Endothelial cell of umbilical vein (primary cell): ENCODE data around the gene SPRED2. TPM values are rescaled to one million over a fixed set of nuclear protein-coding genes. Genes with fewer than 3 reads are reported as not detected.
A peak's percentile ranks its signal among the peaks of the same experiment; 100 is the strongest.

Experiments
- BruUV-seq: library from RNA; stranded (reverse); fragments of 400-500 nt; replicated peaks from 2 replicates; lab custom pipeline; 2021; lab: Mats Ljungman, UMichigan
- CTCF ChIA-PET: fragments of 300-600, 350-600 bp; sonication (Branson Sonifier 250); formaldehyde crosslinking; loops from one replicate; lab custom pipeline; 2021; ENCODE audit warnings: antibody characterized with exemption, inconsistent platforms; lab: Charles Lee
- POLR2A ChIA-PET: fragments of 300-600, 350-600 bp; sonication (Branson Sonifier 250); formaldehyde crosslinking; loops from one replicate; lab custom pipeline; 2021; ENCODE audit warnings: antibody characterized with exemption, inconsistent platforms; lab: Charles Lee
- DNase-seq: peaks from one replicate; pipeline ENCODE4 v3.0.0-alpha.2; 2011; ENCODE audit warnings: low read depth, low spot score
- FAIRE-seq: peaks from 2 replicates; lab custom pipeline; 2011; peaks lifted over from hg19 to GRCh38; lab: Jason Lieb, UNC
- H2AFZ ChIP-seq: 2 replicates; pipeline ENCODE4 v1.6.0; 2012; ENCODE audit warnings: low read depth, low read length, control low read depth, inconsistent platforms
- H3K27ac ChIP-seq: 2 replicates; pipeline ENCODE4 v1.5.1; 2011; ENCODE audit warnings: low read depth, mild to moderate bottlenecking, control low read depth, low read length, moderate library complexity; ENCODE audit not compliant: insufficient read depth
- H3K27me3 ChIP-seq, 2 experiments: 2 replicates each; pipeline versions ENCODE4 v1.6.0 to v1.6.1; 2011; ENCODE audit warnings: low read length in 2 of 2, mixed read lengths in 1 of 2; ENCODE audit not compliant: control insufficient read depth in 2 of 2, insufficient read depth in 2 of 2
- H3K36me3 ChIP-seq, 2 experiments: 2 replicates in 1 of 2; 3 replicates in 1 of 2; pipeline ENCODE4 v1.5.1; 2011; ENCODE audit warnings: low read length in 2 of 2, mild to moderate bottlenecking in 1 of 2, moderate library complexity in 1 of 2; ENCODE audit not compliant: control insufficient read depth in 2 of 2, insufficient read depth in 2 of 2; ENCODE audit errors: extremely low read depth in 1 of 2
- H3K4me1 ChIP-seq: 3 replicates; pipeline ENCODE4 v1.5.1; 2011; ENCODE audit warnings: mild to moderate bottlenecking, low read length; ENCODE audit not compliant: control insufficient read depth, insufficient read depth; ENCODE audit errors: extremely low read depth
- H3K4me2 ChIP-seq: 2 replicates; pipeline ENCODE4 v1.6.1; 2011; ENCODE audit warnings: low read length, control low read depth, mixed read lengths; ENCODE audit not compliant: insufficient read depth
- H3K4me3 ChIP-seq, 3 experiments: fragments of 200-600 bp in 1 of 3; sonication (generic), shearing (Covaris generic) in 1 of 3; replicated peaks in 1 of 3; 2 replicates each; pipeline ENCODE4 v1.5.1; 2011 to 2016; ENCODE audit warnings: control low read depth in 3 of 3, low read length in 3 of 3, mild to moderate bottlenecking in 2 of 3, inconsistent platforms in 1 of 3, low read depth in 1 of 3, moderate library complexity in 1 of 3; ENCODE audit not compliant: insufficient read depth in 1 of 3
- H3K79me2 ChIP-seq: 2 replicates; pipeline ENCODE4 v1.6.0; 2012; ENCODE audit warnings: low read length, inconsistent platforms; ENCODE audit not compliant: control insufficient read depth, insufficient read depth
- H3K9ac ChIP-seq: replicated peaks from 2 replicates; pipeline ENCODE3; 2011; ENCODE audit warnings: low read length, control low read depth; ENCODE audit not compliant: insufficient read depth; ENCODE audit errors: extremely low read depth
- H3K9me1 ChIP-seq: replicated peaks from 3 replicates; pipeline ENCODE4 v1.6.0; 2011; ENCODE audit warnings: mild to moderate bottlenecking, low read length; ENCODE audit not compliant: control insufficient read depth, insufficient read depth; ENCODE audit errors: extremely low read depth
- H3K9me3 ChIP-seq: replicated peaks from 2 replicates; pipeline ENCODE4 v1.5.1; 2012; ENCODE audit warnings: low read length, inconsistent platforms; ENCODE audit not compliant: control insufficient read depth, insufficient read depth
- H4K20me1 ChIP-seq: replicated peaks from 2 replicates; pipeline ENCODE3; 2011; ENCODE audit warnings: mild to moderate bottlenecking, low read length; ENCODE audit not compliant: control insufficient read depth, insufficient read depth; ENCODE audit errors: extremely low read depth
- CTCF ChIP-seq, 2 donors: IDR thresholded peaks; 1 replicate in 1 of 2; 2 replicates in 1 of 2; pipeline ENCODE4 v1.5.1; 2011; ENCODE audit warnings: low read length in 2 of 2, mild to moderate bottlenecking in 2 of 2, moderate library complexity in 2 of 2, control low read depth in 1 of 2, inconsistent platforms in 1 of 2, low read depth in 1 of 2; ENCODE audit not compliant: insufficient read depth in 1 of 2; ENCODE audit errors: extremely low read depth in 1 of 2
- EZH2 ChIP-seq: IDR thresholded peaks from 2 replicates; pipeline ENCODE4 v1.6.1; 2012; ENCODE audit warnings: borderline replicate concordance, low read depth, mild to moderate bottlenecking, moderate library complexity, low read length, inconsistent platforms; ENCODE audit not compliant: severe bottlenecking
- FOS ChIP-seq: IDR thresholded peaks from 2 replicates; pipeline ENCODE4 v1.6.1; 2011; ENCODE audit warnings: mild to moderate bottlenecking, low read length, moderate library complexity, borderline replicate concordance; ENCODE audit not compliant: insufficient read depth
- GATA2 ChIP-seq: IDR thresholded peaks from 2 replicates; pipeline ENCODE4 v1.7.0; 2011; ENCODE audit warnings: low read depth, mild to moderate bottlenecking, moderate library complexity, mixed read lengths, low read length; ENCODE audit not compliant: insufficient read length, insufficient read depth
- JUN ChIP-seq: IDR thresholded peaks from 2 replicates; pipeline ENCODE4 v1.6.1; 2011; ENCODE audit warnings: borderline replicate concordance, low read depth; ENCODE audit not compliant: insufficient read length, insufficient read depth
- MAX ChIP-seq: IDR thresholded peaks from 2 replicates; pipeline ENCODE4 v1.6.1; 2011; ENCODE audit not compliant: insufficient read depth, insufficient read length
- MYC ChIP-seq: IDR thresholded peaks from one replicate; pipeline ENCODE4 v1.6.1; 2011; ENCODE audit warnings: mild to moderate bottlenecking, low read depth, low read length
- POLR2A ChIP-seq: IDR thresholded peaks from 2 replicates; pipeline ENCODE4 v1.6.1; 2012; ENCODE audit warnings: low read depth, mild to moderate bottlenecking, control low read depth, low read length
- POLR2AphosphoS5 ChIP-seq: IDR thresholded peaks from 2 replicates; pipeline ENCODE4 v1.6.1; 2012; ENCODE audit warnings: low read depth, mild to moderate bottlenecking, control low read depth, low read length, moderate library complexity; ENCODE audit not compliant: insufficient read depth
- dilution Hi-C: fragments of 300-500 bp; cut with MboI; formaldehyde crosslinking; loops from one replicate; pipeline ENCODE4 v1.15.0; 2019; ENCODE audit warnings: low sequenced_read_pairs; ENCODE audit not compliant: extremely low pct_ligation_motif_present
- intact Hi-C: fragments of 100-400 bp; cut with micrococcal nuclease; formaldehyde crosslinking; loops from one replicate; pipeline ENCODE4 v1.10.0; 2022
- polyA plus RNA-seq, 4 experiments: library from polyadenylated mRNA; depleted of rRNA in 3 of 4; stranded (reverse) in 3 of 4; unstranded in 1 of 4; fragments of >200 nt; gene quantifications; 2 replicates each; pipeline versions ENCODE4 v1.2.1 to v1.2.3, GENCODE V29; 2011 to 2012; ENCODE audit warnings: missing spikeins in 1 of 4
- total RNA-seq: library from RNA; stranded (reverse); gene quantifications from 2 replicates; pipeline ENCODE4 v1.2.3, GENCODE V29; 2021

Gene SPRED2
- total and polyA plus RNA-seq, 2 donors (not counting 3 experiments of a cell fraction or from before 2014, with no cell fraction given) = 3.6 to 9.6 TPM

DNA sequence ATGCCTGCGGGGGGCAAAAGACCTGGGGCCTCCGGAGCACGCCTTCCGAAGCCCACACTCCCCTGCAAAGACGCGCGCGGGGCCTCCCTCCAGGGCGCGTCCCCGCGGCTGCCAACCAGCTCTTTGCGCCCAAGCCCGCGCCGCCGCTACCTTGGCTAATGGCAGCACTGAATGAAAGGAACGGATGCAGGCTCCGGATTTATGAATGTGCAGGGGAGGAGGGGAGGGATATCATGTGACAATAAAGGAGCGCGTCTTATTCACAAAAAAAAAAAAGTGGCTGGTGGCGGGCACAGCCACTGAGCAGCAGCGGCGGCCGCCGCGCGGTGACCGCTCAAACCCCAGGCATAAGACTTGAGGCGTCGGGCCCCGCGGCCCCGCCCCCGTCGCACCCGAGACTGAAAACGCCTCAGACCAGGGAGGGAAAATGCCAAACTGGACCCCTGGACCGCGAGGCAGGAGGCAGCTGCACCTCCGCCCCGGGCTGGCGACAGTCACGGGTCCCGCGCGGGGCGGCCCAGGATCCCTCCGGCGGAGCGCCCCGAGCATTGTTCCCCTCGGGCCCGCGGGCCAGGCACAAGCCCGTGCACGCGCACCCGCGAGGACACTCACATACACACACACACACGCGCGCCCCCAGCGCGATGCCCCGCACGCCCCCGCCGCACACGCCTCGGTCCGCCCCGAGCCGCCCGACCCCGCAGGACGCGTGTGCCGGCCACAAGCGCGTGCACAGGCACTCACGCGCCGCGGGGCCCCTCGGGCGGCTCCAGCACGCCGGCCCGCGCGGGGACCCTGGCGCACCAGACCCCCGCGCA lies 1.6 kb downstream of the SPRED2 start:
- peaks cover 5% of the 10 kb centered on the region for H4K20me1 ChIP-seq
- POLR2A ChIA-PET = no interaction called here
- DNase-seq (peak; percentile 23), FAIRE-seq (no peak)
- CTCF ChIA-PET = interaction anchor here (0.9 to 5.4 kb wide), 2 partner anchors 155 to 166 kb away, joined by 3 to 20 read pairs; no protein-coding TSS in a partner anchor
- H3K36me3 ChIP-seq = no peaks in the 10 kb centered on the region
- no TSS peak for BruUV-seq
- peak overlapping the region; percentile 72 to 82 (median 73) for H3K4me3 ChIP-seq
- peak overlapping the region; percentile 72 for H2AFZ ChIP-seq
- H3K4me2 ChIP-seq = peak overlapping the region; percentile 72
- no peaks in the 10 kb centered on the region for H3K9me3 ChIP-seq
- TF ChIP-seq EZH2 (peak; percentile 73), POLR2A (no peak)
- no peak overlapping the region for H3K9ac ChIP-seq
- dilution Hi-C loops = no loop called here
- H3K4me1 ChIP-seq = peaks cover 10% of the 10 kb centered on the region
- no peaks in the 10 kb centered on the region for H3K79me2 ChIP-seq
- H3K27me3 ChIP-seq = peaks cover 24 to 39% of the 10 kb centered on the region in 2 experiments
- intact Hi-C loops = loop anchor here (5.0 to 10.0 kb wide), 2 partner anchors 299 to 1004 kb away; partner anchors contain the start of genes MEIS1 and RAB1A
- no peak overlapping the region for H3K27ac ChIP-seq
- H3K9me1 ChIP-seq = no peaks in the 10 kb centered on the region

GRCh38 chr2:65429786-65430602 lies 2.4 kb downstream of the SPRED2 start:
- dilution Hi-C loops = no loop called here
- TSS peak; percentile 19 for BruUV-seq
- Histone ChIP-seq H3K9ac (no peak overlapping the region), H3K4me1 (peaks cover 6% of the 10 kb centered on the region), H3K27me3 (peaks cover 25 to 42% of the 10 kb centered on the region in 2 experiments), H3K27ac (no peak overlapping the region), H3K9me1 (no peaks in the 10 kb centered on the region), H3K4me3 (no peak overlapping the region), H3K9me3 (no peaks in the 10 kb centered on the region), H2AFZ (no peak overlapping the region), H3K36me3 (no peaks in the 10 kb centered on the region), H4K20me1 (peaks cover 5% of the 10 kb centered on the region), H3K79me2 (no peaks in the 10 kb centered on the region), H3K4me2 (no peak overlapping the region)
- DNase-seq = no peak
- ChIA-PET CTCF (interaction anchor here (0.9 to 5.4 kb wide), 3 partner anchors 12 to 165 kb away, joined by 3 to 20 read pairs (median 4); no protein-coding TSS in a partner anchor), POLR2A (no interaction called here)
- intact Hi-C loops = loop anchor here (5.0 to 10.0 kb wide), 2 partner anchors 298 to 1005 kb away; partner anchors contain the start of genes MEIS1 and RAB1A
- TF ChIP-seq EZH2 = no peak
- no peak for TF ChIP-seq CTCF (IDR thresholded peaks at IDR 0.05; ENCODE audit: extremely low read depth in 1 of 2, insufficient read depth in 1 of 2, low read depth in 1 of 2, low read length in 2 of 2)
- no peak for TF ChIP-seq MAX
- TF ChIP-seq GATA2 = no peak
- no peak for TF ChIP-seq MYC
- no peak for TF ChIP-seq JUN
- TF ChIP-seq FOS = no peak
- no peak for TF ChIP-seq POLR2A
- no peak for TF ChIP-seq POLR2AphosphoS5
- no peak for FAIRE-seq
